Transverse colon (tissue), 3 donors: ENCODE measurements around the gene PLEKHA6.

Experiments used
- CTCF ChIP-seq, 5 experiments: fragments of 200-600 bp in 3 of 5; fragments of 450-650 bp in 2 of 5; sonication (generic) in 3 of 5; IDR thresholded peaks; 1 replicate in 2 of 5; 2 replicates in 3 of 5; pipeline ENCODE4 v1.5.1; 2016 to 2017; ENCODE audit warnings: antibody characterized with exemption in 5 of 5, inconsistent platforms in 3 of 5, mild to moderate bottlenecking in 2 of 5, moderate library complexity in 1 of 5
- POLR2A ChIP-seq: fragments of 450-650 bp; IDR thresholded peaks from one replicate; pipeline ENCODE4 v1.6.1; 2016; ENCODE audit warnings: antibody characterized with exemption, mild to moderate bottlenecking, moderate library complexity

GRCh38 chr1:204361341-204361771 lies 1.6 kb upstream of the PLEKHA6 start:
- no peak for TF ChIP-seq POLR2A
- no peak for TF ChIP-seq CTCF (IDR thresholded peaks at IDR 0.05)
